K562 (cell line): ENCODE data around the gene SPOCK3.

ENCODE experiments used
- ARHGAP35 ChIP-seq: fragments of 450-650 bp; IDR thresholded peaks from 2 replicates; pipeline ENCODE4 v1.6.1; 2018; ENCODE audit not compliant: partially characterized antibody
- BACH1 ChIP-seq: fragments of 200-800 bp; sonication (Bioruptor generic); IDR thresholded peaks from 2 replicates; pipeline ENCODE4 v1.6.1; 2016; ENCODE audit warnings: missing genetic modification characterization, missing compliant biosample characterization
- BHLHE40 ChIP-seq: IDR thresholded peaks from 2 replicates; pipeline ENCODE4 v1.6.1; 2011; ENCODE audit warnings: low read length, improper control_type of control experiment
- CREB1 ChIP-seq, 2 experiments: sonication (generic) in 1 of 2; formaldehyde crosslinking in 1 of 2; IDR thresholded peaks; 2 replicates each; pipeline versions ENCODE4 v1.6.1 to v1.8.0; 2012 to 2022; ENCODE audit warnings: inconsistent platforms in 1 of 2, mild to moderate bottlenecking in 1 of 2, missing genetic modification reagents in 1 of 2, moderate library complexity in 1 of 2
- FOSL1 ChIP-seq: fragments of 200-800 bp; sonication (Bioruptor generic); conservative IDR thresholded peaks from 2 replicates; pipeline ENCODE4 v1.6.1; 2016; ENCODE audit warnings: missing genetic modification characterization, missing compliant biosample characterization
- FOXJ3 ChIP-seq: sonication (generic); formaldehyde crosslinking; IDR thresholded peaks from 2 replicates; pipeline ENCODE4 v1.4.0; 2020; ENCODE audit warnings: mild to moderate bottlenecking, missing genetic modification reagents
- IRF9 ChIP-seq: fragments of 450-650 bp; IDR thresholded peaks from 2 replicates; pipeline ENCODE4 v1.6.1; 2016; ENCODE audit warnings: missing biosample characterization, missing genetic modification characterization
- MYC ChIP-seq, 2 experiments: fragments of 250-450 bp in 1 of 2; sonication (Bioruptor Pico) in 1 of 2; IDR thresholded peaks; 2 replicates each; pipeline versions ENCODE4 v1.5.1 to v1.6.1; 2012 to 2021; ENCODE audit warnings: low read depth in 2 of 2, borderline replicate concordance in 1 of 2, improper control_type of control experiment in 1 of 2, low read length in 1 of 2, mild to moderate bottlenecking in 1 of 2, moderate library complexity in 1 of 2
- NFRKB ChIP-seq: fragments of 450-650 bp; IDR thresholded peaks from 2 replicates; pipeline ENCODE4 v1.6.1; 2016; ENCODE audit warnings: low read depth
- POLR2A ChIP-seq: fragments of 450-650 bp; conservative IDR thresholded peaks from 2 replicates; pipeline ENCODE4 v1.6.1; 2016
- RAD21 ChIP-seq, 2 experiments: fragments of 250-450 bp in 1 of 2; fragments of 450-650 bp in 1 of 2; sonication (Bioruptor Pico) in 1 of 2; formaldehyde crosslinking in 1 of 2; IDR thresholded peaks in 1 of 2; conservative IDR thresholded peaks in 1 of 2; 2 replicates each; pipeline versions ENCODE4 v1.4.0 to v1.8.0; 2020 to 2022; ENCODE audit warnings: mild to moderate bottlenecking in 2 of 2, moderate library complexity in 1 of 2
- ZNF512 ChIP-seq: IDR thresholded peaks from 2 replicates; pipeline ENCODE4 v1.6.1; 2016; ENCODE audit warnings: missing genetic modification characterization, missing compliant biosample characterization
- ZNF592 ChIP-seq: fragments of 450-650 bp; IDR thresholded peaks from 2 replicates; pipeline ENCODE4 v1.6.1; 2017; ENCODE audit warnings: antibody characterized with exemption, mild to moderate bottlenecking

- TF ChIP-seq ZNF592 (no peak), POLR2A (no peak), NFRKB (no peak), ZNF512 (tag) (no peak), BHLHE40 (no peak), IRF9 (no peak), RAD21 (CRISPR knock-in tag; conservative IDR thresholded peaks at IDR 0.05 in 1 of 2, IDR thresholded peaks at IDR 0.05 in 1 of 2) (no peak), MYC (IDR thresholded peaks at IDR 0.05; ENCODE audit: low read depth, low read length) (no peak), MYC (CRISPR knock-in tag; IDR thresholded peaks at IDR 0.05; ENCODE audit: borderline replicate concordance, low read depth) (no peak), FOXJ3 (no peak), BACH1 (tag) (no peak), FOSL1 (tag) (no peak), CREB1 (IDR thresholded peaks at IDR 0.05) (no peak), CREB1 (CRISPR knock-in tag; IDR thresholded peaks at IDR 0.05) (no peak), ARHGAP35 (no peak)
These were observed 48.8 kb downstream of the SPOCK3 start for GRCh38 chr4:167185465-167185864.
